Liver (tissue), 9 donors: ENCODE data around the gene ST7L. TPM values are rescaled to one million over a fixed set of nuclear protein-coding genes. Genes with fewer than 3 reads are reported as not detected.

Experiments used
- DNase-seq: peaks from one replicate; pipeline ENCODE4 v3.0.0-alpha.2; 2017; ENCODE audit warnings: low spot score
- H3K27ac ChIP-seq, 2 donors: one replicate each; pipeline ENCODE4 v1.7.0; 2013; ENCODE audit warnings: inconsistent platforms in 2 of 2, low read length in 2 of 2, control low read depth in 1 of 2, low read depth in 1 of 2, mild to moderate bottlenecking in 1 of 2
- H3K27me3 ChIP-seq, 4 donors: one replicate each; pipeline versions ENCODE4 v1.6.1 to v1.7.0; 2013; ENCODE audit warnings: low read length in 3 of 4, inconsistent platforms in 1 of 4, mild to moderate bottlenecking in 1 of 4, moderate library complexity in 1 of 4; ENCODE audit not compliant: control insufficient read depth in 4 of 4, insufficient read depth in 4 of 4
- H3K36me3 ChIP-seq, 4 donors: one replicate each; pipeline versions ENCODE4 v1.6.1 to v1.7.0; 2013; ENCODE audit warnings: low read length in 3 of 4, mild to moderate bottlenecking in 3 of 4, low read depth in 1 of 4, moderate library complexity in 1 of 4; ENCODE audit not compliant: control insufficient read depth in 4 of 4, insufficient read depth in 3 of 4
- H3K4me1 ChIP-seq, 4 donors: one replicate each; pipeline versions ENCODE4 v1.6.1 to v1.7.0; 2013; ENCODE audit warnings: low read length in 3 of 4, mild to moderate bottlenecking in 3 of 4, moderate library complexity in 1 of 4; ENCODE audit not compliant: control insufficient read depth in 4 of 4, insufficient read depth in 4 of 4
- H3K4me3 ChIP-seq, 3 donors: one replicate each; pipeline versions ENCODE4 v1.6.1 to v1.7.0; 2013; ENCODE audit warnings: low read length in 3 of 3, control low read depth in 1 of 3, low read depth in 1 of 3, mild to moderate bottlenecking in 1 of 3
- H3K9ac ChIP-seq, 2 donors: one replicate each; pipeline ENCODE4 v1.7.0; 2013; ENCODE audit warnings: low read length in 2 of 2, mild to moderate bottlenecking in 2 of 2, moderate library complexity in 2 of 2, control low read depth in 1 of 2, low read depth in 1 of 2
- H3K9me3 ChIP-seq, 4 donors: one replicate each; pipeline versions ENCODE4 v1.6.1 to v1.7.0; 2013; ENCODE audit warnings: low read length in 3 of 4; ENCODE audit not compliant: control insufficient read depth in 4 of 4
- EGR1 ChIP-seq, 2 donors: IDR thresholded peaks; 2 replicates each; pipeline ENCODE4 v1.6.1; 2016 to 2018; ENCODE audit warnings: antibody characterized with exemption in 2 of 2, low read depth in 2 of 2
- FOXA1 ChIP-seq: IDR thresholded peaks from 2 replicates; pipeline ENCODE4 v1.6.1; 2016; ENCODE audit warnings: antibody characterized with exemption
- FOXA2 ChIP-seq: IDR thresholded peaks from 2 replicates; pipeline ENCODE4 v1.6.1; 2016; ENCODE audit warnings: antibody characterized with exemption
- HNF4A ChIP-seq, 2 donors: conservative IDR thresholded peaks; 2 replicates each; pipeline ENCODE4 v1.6.1; 2016; ENCODE audit warnings: antibody characterized with exemption in 2 of 2, mild to moderate bottlenecking in 2 of 2
- HNF4G ChIP-seq: IDR thresholded peaks from 2 replicates; pipeline ENCODE4 v1.6.1; 2016; ENCODE audit warnings: antibody characterized with exemption
- JUND ChIP-seq, 2 donors: IDR thresholded peaks; 2 replicates each; pipeline ENCODE4 v1.6.1; 2016; ENCODE audit warnings: antibody characterized with exemption in 2 of 2
- NR2F2 ChIP-seq: IDR thresholded peaks from 2 replicates; pipeline ENCODE4 v1.6.1; 2016; ENCODE audit warnings: antibody characterized with exemption
- RAD21 ChIP-seq, 2 donors: IDR thresholded peaks; 2 replicates each; pipeline ENCODE4 v1.6.1; 2016; ENCODE audit warnings: antibody characterized with exemption in 2 of 2, mild to moderate bottlenecking in 2 of 2
- RXRA ChIP-seq, 2 donors: IDR thresholded peaks; 2 replicates each; pipeline ENCODE4 v1.6.1; 2017 to 2018; ENCODE audit warnings: antibody characterized with exemption in 2 of 2, mild to moderate bottlenecking in 1 of 2
- SP1 ChIP-seq: IDR thresholded peaks from 2 replicates; pipeline ENCODE4 v1.6.1; 2018; ENCODE audit warnings: antibody characterized with exemption, mild to moderate bottlenecking
- TAF1 ChIP-seq: conservative IDR thresholded peaks from 2 replicates; pipeline ENCODE4 v1.6.1; 2016; ENCODE audit warnings: antibody characterized with exemption, mild to moderate bottlenecking
- WGBS: extraction: QIAGEN DNeasy Blood & Tissue Kit; methylation state at CpG from one replicate; pipeline ENCODE4 v1.1.7; 2013; 5-methylcytosine and 5-hydroxymethylcytosine counted together
- polyA plus RNA-seq, 2 donors: library from polyadenylated mRNA; stranded (reverse) in 1 of 2; unstranded in 1 of 2; fragments of 200-250 nt in 1 of 2; fragments of >200 nt in 1 of 2; fragmentation: Nextera tagmentation in 1 of 2; extraction: Ambion mirVana in 1 of 2; gene quantifications; one replicate each; pipeline versions ENCODE4 v1.2.1 to v1.2.3, GENCODE V29; 2013 to 2015
- total RNA-seq, 2 donors: library from RNA; depleted of rRNA; stranded (reverse); fragments of >200 nt; gene quantifications; one replicate each; pipeline ENCODE4 v1.2.3, GENCODE V29; 2014
- TF ChIP-seq, protein P1 (sequence below): IDR thresholded peaks from 2 replicates; pipeline ENCODE4 v1.6.1; 2016; ENCODE audit warnings: antibody characterized with exemption
- TF ChIP-seq, protein P2 (sequence below): fragments of 150-350 bp; IDR thresholded peaks from 2 replicates; pipeline ENCODE4 v1.5.1; 2017; ENCODE audit warnings: improper control_type of control experiment, low read depth, low read length; ENCODE audit not compliant: missing input control
- TF ChIP-seq, protein P3 (sequence below): IDR thresholded peaks from 2 replicates; pipeline ENCODE4 v1.6.1; 2016; ENCODE audit warnings: antibody characterized with exemption, mild to moderate bottlenecking
- TF ChIP-seq, protein P4 (sequence below): IDR thresholded peaks from 2 replicates; pipeline ENCODE4 v1.6.1; 2016; ENCODE audit warnings: antibody characterized with exemption
- TF ChIP-seq, protein P5 (sequence below): IDR thresholded peaks from 2 replicates; pipeline ENCODE4 v1.6.1; 2016; ENCODE audit warnings: antibody characterized with exemption
- donor health status: healthy.
- donor health status: healthy.
- donor health status: healthy.
- donor health status: healthy.
- donor health status: healthy.

Gene ST7L
- total and polyA plus RNA-seq, 4 donors, result 4.9 to 13.6 (median 9.5) TPM

DNA sequence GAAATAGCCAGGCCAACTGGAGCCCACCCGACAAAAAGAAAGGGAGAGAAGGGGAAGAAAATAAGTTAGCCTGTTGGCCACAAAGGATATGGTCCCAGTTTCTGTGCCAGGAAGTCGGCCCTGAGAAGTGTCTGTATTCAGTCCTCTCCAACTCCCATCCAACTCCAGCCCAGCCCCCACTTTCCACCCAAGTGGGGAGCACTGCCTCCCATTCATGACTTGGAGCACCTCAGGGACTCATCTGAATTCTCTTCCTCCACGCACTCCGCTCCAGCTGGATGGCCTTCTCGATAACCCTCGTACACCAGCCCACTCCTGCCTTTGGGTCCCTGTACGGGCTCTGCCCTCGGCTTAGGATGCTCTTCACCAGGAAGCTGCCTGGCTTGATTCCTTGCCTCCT is 112.2 kb downstream of the ST7L start:
- Histone ChIP-seq H3K27me3 (peaks cover 0 to 27% (median 7%) of the 10 kb centered on the region in 4 donors), H3K27ac (no peak overlapping the region), H3K36me3 (no peaks in the 10 kb centered on the region), H3K4me3 (no peak overlapping the region), H3K9ac (no peak overlapping the region), H3K4me1 (peaks cover 19 to 26% (median 22%) of the 10 kb centered on the region in 4 donors), H3K9me3 (no peaks in the 10 kb centered on the region)
- no peak for DNase-seq
- 93% methylated on average over 8 of the region's 8 CpGs for WGBS
- TF ChIP-seq FOXA2, result no peak
- no peak for TF ChIP-seq FOXA1
- TF ChIP-seq RAD21 (IDR thresholded peaks at IDR 0.05), result no peak
- no peak for TF ChIP-seq EGR1 (IDR thresholded peaks at IDR 0.05; ENCODE audit: low read depth in 2 of 2)
- TF ChIP-seq, protein P1, sequence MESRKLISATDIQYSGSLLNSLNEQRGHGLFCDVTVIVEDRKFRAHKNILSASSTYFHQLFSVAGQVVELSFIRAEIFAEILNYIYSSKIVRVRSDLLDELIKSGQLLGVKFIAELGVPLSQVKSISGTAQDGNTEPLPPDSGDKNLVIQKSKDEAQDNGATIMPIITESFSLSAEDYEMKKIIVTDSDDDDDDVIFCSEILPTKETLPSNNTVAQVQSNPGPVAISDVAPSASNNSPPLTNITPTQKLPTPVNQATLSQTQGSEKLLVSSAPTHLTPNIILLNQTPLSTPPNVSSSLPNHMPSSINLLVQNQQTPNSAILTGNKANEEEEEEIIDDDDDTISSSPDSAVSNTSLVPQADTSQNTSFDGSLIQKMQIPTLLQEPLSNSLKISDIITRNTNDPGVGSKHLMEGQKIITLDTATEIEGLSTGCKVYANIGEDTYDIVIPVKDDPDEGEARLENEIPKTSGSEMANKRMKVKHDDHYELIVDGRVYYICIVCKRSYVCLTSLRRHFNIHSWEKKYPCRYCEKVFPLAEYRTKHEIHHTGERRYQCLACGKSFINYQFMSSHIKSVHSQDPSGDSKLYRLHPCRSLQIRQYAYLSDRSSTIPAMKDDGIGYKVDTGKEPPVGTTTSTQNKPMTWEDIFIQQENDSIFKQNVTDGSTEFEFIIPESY, result no peak
- TF ChIP-seq, protein P2, sequence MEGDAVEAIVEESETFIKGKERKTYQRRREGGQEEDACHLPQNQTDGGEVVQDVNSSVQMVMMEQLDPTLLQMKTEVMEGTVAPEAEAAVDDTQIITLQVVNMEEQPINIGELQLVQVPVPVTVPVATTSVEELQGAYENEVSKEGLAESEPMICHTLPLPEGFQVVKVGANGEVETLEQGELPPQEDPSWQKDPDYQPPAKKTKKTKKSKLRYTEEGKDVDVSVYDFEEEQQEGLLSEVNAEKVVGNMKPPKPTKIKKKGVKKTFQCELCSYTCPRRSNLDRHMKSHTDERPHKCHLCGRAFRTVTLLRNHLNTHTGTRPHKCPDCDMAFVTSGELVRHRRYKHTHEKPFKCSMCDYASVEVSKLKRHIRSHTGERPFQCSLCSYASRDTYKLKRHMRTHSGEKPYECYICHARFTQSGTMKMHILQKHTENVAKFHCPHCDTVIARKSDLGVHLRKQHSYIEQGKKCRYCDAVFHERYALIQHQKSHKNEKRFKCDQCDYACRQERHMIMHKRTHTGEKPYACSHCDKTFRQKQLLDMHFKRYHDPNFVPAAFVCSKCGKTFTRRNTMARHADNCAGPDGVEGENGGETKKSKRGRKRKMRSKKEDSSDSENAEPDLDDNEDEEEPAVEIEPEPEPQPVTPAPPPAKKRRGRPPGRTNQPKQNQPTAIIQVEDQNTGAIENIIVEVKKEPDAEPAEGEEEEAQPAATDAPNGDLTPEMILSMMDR, result no peak
- TF ChIP-seq NR2F2, result no peak
- TF ChIP-seq SP1, result no peak
- no peak for TF ChIP-seq JUND (IDR thresholded peaks at IDR 0.05)
- TF ChIP-seq, protein P3, sequence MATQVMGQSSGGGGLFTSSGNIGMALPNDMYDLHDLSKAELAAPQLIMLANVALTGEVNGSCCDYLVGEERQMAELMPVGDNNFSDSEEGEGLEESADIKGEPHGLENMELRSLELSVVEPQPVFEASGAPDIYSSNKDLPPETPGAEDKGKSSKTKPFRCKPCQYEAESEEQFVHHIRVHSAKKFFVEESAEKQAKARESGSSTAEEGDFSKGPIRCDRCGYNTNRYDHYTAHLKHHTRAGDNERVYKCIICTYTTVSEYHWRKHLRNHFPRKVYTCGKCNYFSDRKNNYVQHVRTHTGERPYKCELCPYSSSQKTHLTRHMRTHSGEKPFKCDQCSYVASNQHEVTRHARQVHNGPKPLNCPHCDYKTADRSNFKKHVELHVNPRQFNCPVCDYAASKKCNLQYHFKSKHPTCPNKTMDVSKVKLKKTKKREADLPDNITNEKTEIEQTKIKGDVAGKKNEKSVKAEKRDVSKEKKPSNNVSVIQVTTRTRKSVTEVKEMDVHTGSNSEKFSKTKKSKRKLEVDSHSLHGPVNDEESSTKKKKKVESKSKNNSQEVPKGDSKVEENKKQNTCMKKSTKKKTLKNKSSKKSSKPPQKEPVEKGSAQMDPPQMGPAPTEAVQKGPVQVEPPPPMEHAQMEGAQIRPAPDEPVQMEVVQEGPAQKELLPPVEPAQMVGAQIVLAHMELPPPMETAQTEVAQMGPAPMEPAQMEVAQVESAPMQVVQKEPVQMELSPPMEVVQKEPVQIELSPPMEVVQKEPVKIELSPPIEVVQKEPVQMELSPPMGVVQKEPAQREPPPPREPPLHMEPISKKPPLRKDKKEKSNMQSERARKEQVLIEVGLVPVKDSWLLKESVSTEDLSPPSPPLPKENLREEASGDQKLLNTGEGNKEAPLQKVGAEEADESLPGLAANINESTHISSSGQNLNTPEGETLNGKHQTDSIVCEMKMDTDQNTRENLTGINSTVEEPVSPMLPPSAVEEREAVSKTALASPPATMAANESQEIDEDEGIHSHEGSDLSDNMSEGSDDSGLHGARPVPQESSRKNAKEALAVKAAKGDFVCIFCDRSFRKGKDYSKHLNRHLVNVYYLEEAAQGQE, result no peak
- no peak for TF ChIP-seq RXRA (IDR thresholded peaks at IDR 0.05)
- TF ChIP-seq HNF4A (conservative IDR thresholded peaks at IDR 0.05), result no peak
- TF ChIP-seq, protein P4, sequence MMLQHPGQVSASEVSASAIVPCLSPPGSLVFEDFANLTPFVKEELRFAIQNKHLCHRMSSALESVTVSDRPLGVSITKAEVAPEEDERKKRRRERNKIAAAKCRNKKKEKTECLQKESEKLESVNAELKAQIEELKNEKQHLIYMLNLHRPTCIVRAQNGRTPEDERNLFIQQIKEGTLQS, result no peak
- TF ChIP-seq, protein P5, sequence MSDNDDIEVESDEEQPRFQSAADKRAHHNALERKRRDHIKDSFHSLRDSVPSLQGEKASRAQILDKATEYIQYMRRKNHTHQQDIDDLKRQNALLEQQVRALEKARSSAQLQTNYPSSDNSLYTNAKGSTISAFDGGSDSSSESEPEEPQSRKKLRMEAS, result no peak
- TF ChIP-seq TAF1, result no peak
- no peak for TF ChIP-seq HNF4G

DNA sequence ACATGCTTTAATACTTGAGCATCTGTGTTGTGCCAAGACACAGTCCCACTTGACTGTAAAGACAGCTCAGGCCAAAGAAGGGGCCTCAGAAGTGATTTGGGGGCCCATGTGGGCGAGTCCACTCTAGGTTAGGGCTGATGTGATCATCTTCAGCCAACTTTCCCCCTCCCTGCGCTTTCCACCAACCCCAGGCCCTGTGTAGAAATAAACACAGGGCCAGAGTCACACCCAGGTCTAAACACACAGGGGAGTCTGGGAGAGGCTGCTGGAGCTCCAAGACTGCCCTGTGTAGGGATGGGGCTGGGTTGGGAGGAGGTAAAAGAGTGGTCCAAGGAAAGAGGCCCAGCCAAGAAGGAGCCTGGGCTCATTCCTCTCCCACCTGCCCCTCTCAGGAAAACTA is 112.6 kb downstream of the ST7L start:
- no peak overlapping the region for H3K9ac ChIP-seq
- H3K27ac ChIP-seq, result no peak overlapping the region
- H3K27me3 ChIP-seq, result peaks cover 0 to 27% (median 8%) of the 10 kb centered on the region in 4 donors
- H3K9me3 ChIP-seq, result no peaks in the 10 kb centered on the region
- H3K36me3 ChIP-seq, result no peaks in the 10 kb centered on the region
- TF ChIP-seq EGR1 (IDR thresholded peaks at IDR 0.05; ENCODE audit: low read depth in 2 of 2), result no peak
- H3K4me3 ChIP-seq, result no peak overlapping the region
- no peak for DNase-seq
- H3K4me1 ChIP-seq, result peaks cover 19 to 28% (median 24%) of the 10 kb centered on the region in 4 donors
- WGBS, result 93% methylated on average over 2 of the region's 2 CpGs
